ENCODE results near the gene SLC25A11.

SLC25A11 gene

GRCh38 chr17:4895657-4896331 lies 44.1 kb downstream of the SLC25A11 start:
- DNase-seq (ENCODE audit: low read depth in 2 of 2), result no peak

DNA sequence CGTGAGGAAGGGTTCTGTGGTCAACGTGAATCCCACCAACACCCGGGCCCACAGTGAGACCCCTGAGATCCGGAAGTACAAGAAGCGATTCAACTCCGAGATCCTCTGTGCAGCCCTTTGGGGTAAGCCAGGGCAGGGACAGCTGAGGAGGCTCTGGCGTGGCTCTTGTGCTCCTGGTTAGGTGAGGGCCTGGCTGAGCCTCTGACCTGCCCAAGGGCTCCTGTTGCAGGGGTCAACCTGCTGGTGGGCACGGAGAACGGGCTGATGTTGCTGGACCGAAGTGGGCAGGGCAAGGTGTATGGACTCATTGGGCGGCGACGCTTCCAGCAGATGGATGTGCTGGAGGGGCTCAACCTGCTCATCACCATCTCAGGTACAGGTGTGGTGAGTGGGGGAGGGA lies 44.7 kb downstream of the SLC25A11 start:
- no peak for DNase-seq (ENCODE audit: low read depth in 2 of 2)

GRCh38 chr17:4893721-4894560 lies 45.9 kb downstream of the SLC25A11 start:
- no peak for DNase-seq (ENCODE audit: low read depth in 2 of 2)

- DNase-seq (ENCODE audit: low read depth in 2 of 2), result no peak
These were observed 46.6 kb downstream of the SLC25A11 start for GRCh38 chr17:4893272-4893671.

GRCh38 chr17:4892499-4893221 lies 47.2 kb downstream of the SLC25A11 start:
- no peak for DNase-seq (ENCODE audit: low read depth in 2 of 2)

- no peak for DNase-seq (ENCODE audit: low read depth in 2 of 2)
These were observed 48.1 kb downstream of the SLC25A11 start for GRCh38 chr17:4891411-4892410.

DNA sequence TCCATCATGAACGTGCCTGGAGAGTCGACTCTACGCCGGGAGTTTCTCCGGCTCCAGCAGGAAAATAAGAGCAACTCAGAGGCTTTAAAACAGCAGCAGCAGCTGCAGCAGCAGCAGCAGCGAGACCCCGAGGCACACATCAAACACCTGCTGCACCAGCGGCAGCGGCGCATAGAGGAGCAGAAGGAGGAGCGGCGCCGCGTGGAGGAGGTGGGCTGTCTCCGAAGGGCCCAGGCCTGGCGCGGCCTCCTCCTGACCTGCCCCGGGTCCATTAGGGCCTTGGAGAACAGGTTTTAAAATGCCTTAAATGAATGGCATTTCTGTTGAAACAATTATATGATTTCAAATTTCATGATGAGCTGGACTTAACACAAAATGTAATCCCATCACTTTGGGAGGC lies 52.3 kb downstream of the SLC25A11 start:
- DNase-seq (ENCODE audit: low read depth in 2 of 2), result no peak

All from activated CD8-positive, alpha-beta memory T cell treated with anti-CD3 and anti-CD28 coated beads for 4 hours (primary cell).